ENCODE measurements around the gene CRYBG3.

CRYBG3 gene

DNA sequence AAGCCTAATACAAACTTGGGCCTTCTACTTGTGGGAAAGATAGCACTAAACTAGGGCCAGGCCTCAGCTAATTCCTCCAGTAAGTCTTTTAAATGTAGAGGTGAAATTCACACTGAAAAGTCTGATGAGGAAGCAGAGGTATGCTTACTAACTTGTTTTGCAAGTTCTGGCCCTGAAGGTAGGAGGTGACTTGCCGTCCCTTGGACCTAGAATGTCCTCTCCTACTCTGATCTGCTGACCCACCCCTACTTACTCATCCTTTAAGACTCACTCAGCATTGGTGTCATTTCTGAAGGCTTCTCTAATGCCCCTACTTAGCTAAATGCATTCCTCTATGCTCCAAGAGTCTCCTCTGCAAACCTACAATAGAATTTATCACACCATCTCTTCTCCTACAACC is 131.1 kb downstream of the CRYBG3 start:
- ChIA-PET POLR2A (no interaction called here), CTCF (interaction anchor here (0.7 kb wide), 1 partner anchor 115 kb away, joined by 3 read pairs; no protein-coding TSS in a partner anchor)
- TF ChIP-seq ZNF214 (tag by site-specific recombination; IDR thresholded peaks at IDR 0.05; ENCODE audit: borderline replicate concordance) (no peak), YY2 (tag by site-specific recombination; IDR thresholded peaks at IDR 0.05) (no peak)
- H3K27ac ChIP-seq (ENCODE audit: extremely low read depth, low read depth, low read length), result no peak overlapping the region
- H3K9me3 ChIP-seq (ENCODE audit: control insufficient read depth, insufficient read depth, low read depth, low read length), result no peaks in the 10 kb centered on the region
- H3K4me3 ChIP-seq (ENCODE audit: low read depth, low read length), result no peak overlapping the region
- no peaks in the 10 kb centered on the region for H3K4me1 ChIP-seq (ENCODE audit: control insufficient read depth, insufficient read depth, low read length)
- H3K36me3 ChIP-seq (ENCODE audit: control insufficient read depth in 2 of 2, insufficient read depth in 1 of 2, low read length in 2 of 2), result peaks cover 4 to 88% of the 10 kb centered on the region in 2 experiments; a peak in 2 of 3 replicates

GRCh38 chr3:97954228-97954827 is 132.5 kb downstream of the CRYBG3 start:
- POLR2A ChIA-PET, result no interaction called here

DNA sequence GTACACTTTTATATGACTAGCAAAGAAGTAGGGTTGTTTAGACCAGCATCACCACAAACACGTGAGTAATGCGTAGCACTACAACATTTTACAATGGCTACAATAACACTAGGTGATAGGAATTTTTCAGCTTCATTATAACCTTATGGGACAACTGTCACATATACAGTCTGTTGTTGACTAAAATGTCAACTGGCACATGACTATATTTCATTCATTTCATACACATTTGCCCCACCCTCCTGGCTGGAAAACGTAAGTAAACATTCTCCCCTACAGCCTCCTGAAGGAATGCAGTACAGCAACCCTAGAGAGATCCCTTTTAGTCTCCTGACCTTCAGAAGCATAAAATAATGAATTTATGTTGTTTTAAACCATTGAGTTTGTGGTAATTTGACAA is 134.2 kb downstream of the CRYBG3 start:
- Histone ChIP-seq H3K4me3 (ENCODE audit: low read depth, low read length) (no peak overlapping the region), H3K4me1 (ENCODE audit: control insufficient read depth, insufficient read depth, low read length) (no peaks in the 10 kb centered on the region; the same call in 1 of the 2 replicates), H3K27ac (ENCODE audit: extremely low read depth, low read depth, low read length) (no peak overlapping the region), H3K36me3 (ENCODE audit: control insufficient read depth in 2 of 2, insufficient read depth in 1 of 2, low read length in 2 of 2) (peaks cover 4 to 78% of the 10 kb centered on the region in 2 experiments; a peak in 2 of 3 replicates), H3K9me3 (ENCODE audit: control insufficient read depth, insufficient read depth, low read depth, low read length) (no peaks in the 10 kb centered on the region)
- TF ChIP-seq, protein P1, sequence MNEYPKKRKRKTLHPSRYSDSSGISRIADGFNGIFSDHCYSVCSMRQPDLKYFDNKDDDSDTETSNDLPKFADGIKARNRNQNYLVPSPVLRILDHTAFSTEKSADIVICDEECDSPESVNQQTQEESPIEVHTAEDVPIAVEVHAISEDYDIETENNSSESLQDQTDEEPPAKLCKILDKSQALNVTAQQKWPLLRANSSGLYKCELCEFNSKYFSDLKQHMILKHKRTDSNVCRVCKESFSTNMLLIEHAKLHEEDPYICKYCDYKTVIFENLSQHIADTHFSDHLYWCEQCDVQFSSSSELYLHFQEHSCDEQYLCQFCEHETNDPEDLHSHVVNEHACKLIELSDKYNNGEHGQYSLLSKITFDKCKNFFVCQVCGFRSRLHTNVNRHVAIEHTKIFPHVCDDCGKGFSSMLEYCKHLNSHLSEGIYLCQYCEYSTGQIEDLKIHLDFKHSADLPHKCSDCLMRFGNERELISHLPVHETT (tag by site-specific recombination; IDR thresholded peaks at IDR 0.05), result no peak
- no peak for TF ChIP-seq ZNF280D (tag by site-specific recombination; IDR thresholded peaks at IDR 0.05)
- TF ChIP-seq ZNF747 (tag by site-specific recombination; IDR thresholded peaks at IDR 0.05), result no peak
- ChIA-PET CTCF (no interaction called here), POLR2A (no interaction called here)

More at GRCh38 chr3:97954228-97954827, 132.5 kb downstream of the CRYBG3 start:
- Histone ChIP-seq H3K27ac (ENCODE audit: extremely low read depth, low read depth, low read length) (no peak overlapping the region), H3K4me3 (ENCODE audit: low read depth, low read length) (no peak overlapping the region), H3K9me3 (ENCODE audit: control insufficient read depth, insufficient read depth, low read depth, low read length) (no peaks in the 10 kb centered on the region), H3K4me1 (ENCODE audit: control insufficient read depth, insufficient read depth, low read length) (no peaks in the 10 kb centered on the region), H3K36me3 (ENCODE audit: control insufficient read depth in 2 of 2, insufficient read depth in 1 of 2, low read length in 2 of 2) (peaks cover 4 to 88% of the 10 kb centered on the region in 2 experiments; a peak in 2 of 3 replicates)
- TF ChIP-seq ZNF677 (tag by site-specific recombination; IDR thresholded peaks at IDR 0.05), result no peak
- TF ChIP-seq ZNF473 (tag by site-specific recombination; IDR thresholded peaks at IDR 0.05), result no peak
- no peak for TF ChIP-seq TRIM28 (IDR thresholded peaks at IDR 0.05; ENCODE audit: borderline replicate concordance, low read length)
- no peak for TF ChIP-seq ZNF600 (tag by site-specific recombination; IDR thresholded peaks at IDR 0.05)
- TF ChIP-seq ZNF660 (tag by site-specific recombination; IDR thresholded peaks at IDR 0.05), result no peak
- TF ChIP-seq KLF16 (tag by site-specific recombination; IDR thresholded peaks at IDR 0.05), result no peak
- TF ChIP-seq INSM2 (tag by site-specific recombination; IDR thresholded peaks at IDR 0.05), result no peak
- TF ChIP-seq ZNF341 (tag by site-specific recombination; IDR thresholded peaks at IDR 0.05; ENCODE audit: low read depth), result no peak
- no peak for TF ChIP-seq EGR2 (tag by site-specific recombination; IDR thresholded peaks at IDR 0.05; ENCODE audit: low read depth)
- TF ChIP-seq ZBTB7A (tag by site-specific recombination; IDR thresholded peaks at IDR 0.05; ENCODE audit: low read depth), result no peak
- no peak for TF ChIP-seq ZNF776 (tag by site-specific recombination; IDR thresholded peaks at IDR 0.05; ENCODE audit: borderline replicate concordance)
- CTCF ChIA-PET, result no interaction called here
